Measurements from ENCODE around the gene NCOA6. TPM values are rescaled to one million over a fixed set of nuclear protein-coding genes. Genes with fewer than 3 reads are reported as not detected.

NCOA6 gene
- total and polyA plus RNA-seq, 2 donors = 18.8 to 19.1 TPM

GRCh38 chr20:34706302-34706875 is 119.1 kb downstream of the NCOA6 start:
- H3K4me3 ChIP-seq (ENCODE audit: low read depth, low read length) = no peak overlapping the region
- 92% methylated on average over 1 of the region's 1 CpG for WGBS
- no peaks in the 10 kb centered on the region for H3K36me3 ChIP-seq (ENCODE audit: insufficient read depth)
- no peaks in the 10 kb centered on the region for H3K4me1 ChIP-seq (ENCODE audit: insufficient read depth)
- H3K27ac ChIP-seq (ENCODE audit: low read depth) = no peak overlapping the region
- no peak for DNase-seq (ENCODE audit: extremely low spot score)

DNA sequence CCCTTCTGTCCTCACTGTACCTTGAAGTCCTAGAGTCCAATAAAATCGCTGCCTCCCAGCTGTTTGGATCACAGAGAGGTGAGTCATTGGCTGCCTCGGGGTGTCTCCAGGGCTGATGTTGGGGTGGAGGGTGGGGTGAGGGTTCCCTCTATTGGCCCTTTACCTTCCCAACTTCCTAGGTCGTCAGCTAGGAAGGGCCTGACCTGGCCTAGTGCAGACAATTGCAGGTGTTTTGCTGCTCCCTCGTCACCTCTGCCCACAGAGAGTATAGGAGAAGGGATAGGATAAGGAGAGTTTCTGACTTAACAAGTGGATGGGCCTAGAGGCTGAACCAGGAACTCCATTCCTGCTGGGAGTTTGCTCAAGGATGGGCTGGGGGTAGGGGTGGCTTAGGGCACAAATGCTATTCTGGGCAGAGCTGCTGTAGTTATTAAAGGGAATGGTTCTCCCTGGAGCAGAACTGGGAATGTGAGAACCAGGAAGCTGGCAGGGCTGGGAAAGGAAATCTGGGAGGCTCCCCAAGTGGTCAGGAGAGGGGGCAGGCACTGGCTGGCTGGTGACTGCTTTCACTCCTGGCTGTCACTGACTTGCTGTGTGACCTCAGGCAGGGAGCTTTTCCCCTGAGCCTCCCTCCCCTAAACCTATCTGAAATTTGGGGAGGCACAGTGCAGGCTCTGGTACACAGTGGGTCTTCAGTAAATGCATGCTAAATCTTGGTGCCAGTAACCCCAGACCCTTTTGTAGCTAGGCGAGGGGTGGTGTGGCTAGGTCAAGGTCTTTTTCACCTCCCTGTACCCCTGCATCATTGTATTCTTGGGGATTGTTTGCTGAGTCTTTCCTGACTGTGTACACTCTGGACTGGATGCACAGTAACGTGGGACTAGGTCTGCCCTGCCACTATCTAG is 119.8 kb downstream of the NCOA6 start:
- WGBS = 44% methylated on average over 6 of the region's 6 CpGs
- no peaks in the 10 kb centered on the region for H3K4me1 ChIP-seq (ENCODE audit: insufficient read depth)
- no peak for DNase-seq (ENCODE audit: extremely low spot score)
- H3K4me3 ChIP-seq (ENCODE audit: low read depth, low read length) = no peak overlapping the region
- no peaks in the 10 kb centered on the region for H3K36me3 ChIP-seq (ENCODE audit: insufficient read depth)
- no peak overlapping the region for H3K27ac ChIP-seq (ENCODE audit: low read depth)

GRCh38 chr20:34705008-34705396 is 120.4 kb downstream of the NCOA6 start:
- WGBS = 23% methylated on average over 5 of the region's 5 CpGs
- Histone ChIP-seq H3K27ac (ENCODE audit: low read depth) (peak overlapping the region; percentile 96), H3K4me1 (ENCODE audit: insufficient read depth) (no peaks in the 10 kb centered on the region), H3K4me3 (ENCODE audit: low read depth, low read length) (peak overlapping the region; percentile 83), H3K36me3 (ENCODE audit: insufficient read depth) (no peaks in the 10 kb centered on the region)
- no peak for DNase-seq (ENCODE audit: extremely low spot score)

DNA sequence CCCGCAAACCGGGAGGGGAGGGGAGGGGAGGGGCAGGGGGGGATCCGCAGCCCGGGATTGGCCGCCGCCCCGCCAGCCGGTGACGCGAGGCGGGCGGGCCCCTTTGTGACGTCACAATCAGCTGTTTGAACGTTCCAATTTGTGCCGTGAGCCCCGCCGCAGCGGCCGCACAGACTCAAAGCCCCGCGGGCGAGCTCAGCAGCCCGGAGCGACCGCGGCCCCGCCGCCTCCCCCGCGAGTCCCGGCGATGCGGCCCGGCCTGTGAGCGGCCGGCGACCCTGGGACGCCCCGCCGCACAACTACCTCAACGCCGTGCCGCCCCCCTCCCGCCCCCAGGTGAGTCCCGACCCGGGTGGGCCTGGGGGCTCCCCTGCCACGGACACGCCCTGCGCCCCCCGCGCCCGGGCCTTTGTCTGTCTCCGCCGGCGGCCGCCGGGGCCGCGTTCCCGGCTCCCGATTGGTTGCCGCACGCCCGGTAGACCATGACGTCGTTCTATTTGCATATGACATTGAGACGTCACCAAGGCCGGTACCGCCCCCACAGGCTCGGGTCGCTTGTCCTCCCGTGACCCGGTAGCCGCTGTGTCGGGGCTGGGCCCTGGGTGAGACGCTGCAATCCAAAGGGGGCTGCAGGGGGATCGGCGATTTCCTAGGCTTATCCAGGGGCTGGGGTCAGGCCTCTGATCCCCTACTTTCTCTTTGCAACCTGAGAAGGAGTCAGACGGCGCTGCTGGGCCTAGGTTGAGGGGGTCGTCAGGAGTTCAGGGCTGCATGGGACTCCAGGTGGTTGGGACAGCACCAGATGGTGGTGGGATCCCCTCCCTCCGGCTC is 121.1 kb downstream of the NCOA6 start, which contains the start of gene TP53INP2:
TSS of gene TP53INP2 (plus strand) at position 168 of the 831 bp plus-strand sequence. CDS start 4,396 bp downstream, outside the sequence.
- peak within 1 kb of the TSS; percentile 83 for H3K4me3 ChIP-seq (ENCODE audit: low read depth, low read length)
- DNase-seq (ENCODE audit: extremely low spot score) = peak; percentile 58
- H3K4me1 ChIP-seq (ENCODE audit: insufficient read depth) = no peaks in the 10 kb centered on the region
- under 1% methylated on average over 82 of the region's 82 CpGs for WGBS
- H3K36me3 ChIP-seq (ENCODE audit: insufficient read depth) = no peaks in the 10 kb centered on the region
- peak within 1 kb of the TSS; percentile 96 for H3K27ac ChIP-seq (ENCODE audit: low read depth)

- H3K36me3 ChIP-seq (ENCODE audit: insufficient read depth) = no peaks in the 10 kb centered on the region
- H3K27ac ChIP-seq (ENCODE audit: low read depth) = peak overlapping the region; percentile 66
- WGBS = under 1% methylated on average over 38 of the region's 38 CpGs
- no peaks in the 10 kb centered on the region for H3K4me1 ChIP-seq (ENCODE audit: insufficient read depth)
- H3K4me3 ChIP-seq (ENCODE audit: low read depth, low read length) = peak overlapping the region; percentile 83
- peak; percentile 31 for DNase-seq (ENCODE audit: extremely low spot score)
These were observed 121.9 kb downstream of the NCOA6 start for GRCh38 chr20:34703424-34704176.

DNA sequence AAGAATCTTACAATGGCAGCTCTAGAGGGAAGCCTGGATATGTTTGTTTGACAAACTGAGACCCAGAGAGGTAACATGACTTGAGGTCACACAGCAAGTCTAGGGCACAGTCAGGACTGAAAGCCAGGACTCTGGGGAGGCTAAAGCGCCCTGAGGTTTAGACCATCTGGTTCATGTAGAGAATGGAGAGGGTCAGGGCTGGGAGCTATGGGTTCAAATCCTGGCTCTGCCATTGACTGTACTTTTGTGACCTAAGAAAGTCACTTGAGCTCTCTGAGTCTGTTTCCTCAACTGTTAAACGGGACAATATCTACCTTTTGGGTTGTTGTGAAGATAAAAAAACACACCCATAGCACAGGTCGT is 122.4 kb downstream of the NCOA6 start:
- 39% methylated on average over 3 of the region's 3 CpGs for WGBS
- Histone ChIP-seq H3K36me3 (ENCODE audit: insufficient read depth) (no peaks in the 10 kb centered on the region), H3K4me3 (ENCODE audit: low read depth, low read length) (no peak overlapping the region), H3K4me1 (ENCODE audit: insufficient read depth) (no peaks in the 10 kb centered on the region), H3K27ac (ENCODE audit: low read depth) (no peak overlapping the region)
- DNase-seq (ENCODE audit: extremely low spot score) = no peak

DNA sequence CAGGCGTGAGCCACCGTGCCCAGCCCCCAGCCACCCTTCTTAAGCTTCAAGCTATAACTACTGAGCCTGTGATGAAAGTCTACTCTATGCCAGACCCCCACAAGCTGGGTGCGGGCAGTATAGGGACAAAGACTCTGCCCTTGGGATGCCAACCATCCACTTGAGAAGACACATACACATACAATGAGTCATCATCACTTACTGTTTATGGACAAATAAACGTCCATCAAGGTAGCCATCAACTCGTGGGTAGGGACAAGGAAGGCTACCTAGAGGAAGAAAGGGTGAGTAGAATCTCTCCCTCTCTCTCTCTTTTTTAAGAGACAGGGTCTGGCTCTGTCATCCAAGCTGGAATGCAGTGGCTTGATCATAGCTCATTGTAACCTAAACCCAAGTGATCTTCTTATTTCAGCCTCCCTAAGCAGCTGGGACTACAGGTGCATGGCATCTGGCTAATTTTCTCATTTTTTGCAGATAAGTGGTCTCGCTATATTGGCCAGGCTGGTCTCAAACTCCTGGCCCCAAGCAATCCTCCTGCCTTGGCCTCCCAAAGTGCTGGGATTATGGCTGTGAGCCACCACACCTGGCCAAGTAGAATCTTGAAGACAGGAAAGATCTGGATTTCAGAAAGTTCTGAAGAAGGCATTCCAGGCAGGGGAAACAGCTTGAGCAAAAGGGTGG is 123.9 kb downstream of the NCOA6 start:
- H3K4me3 ChIP-seq (ENCODE audit: low read depth, low read length) = no peak overlapping the region
- H3K27ac ChIP-seq (ENCODE audit: low read depth) = no peak overlapping the region
- 79% methylated on average over 6 of the region's 6 CpGs for WGBS
- H3K4me1 ChIP-seq (ENCODE audit: insufficient read depth) = no peaks in the 10 kb centered on the region
- no peaks in the 10 kb centered on the region for H3K36me3 ChIP-seq (ENCODE audit: insufficient read depth)
- no peak for DNase-seq (ENCODE audit: extremely low spot score)

GRCh38 chr20:34693414-34693813 is 132.0 kb downstream of the NCOA6 start:
- WGBS = 43% methylated on average over 4 of the region's 4 CpGs
- no peak for DNase-seq (ENCODE audit: extremely low spot score)
- Histone ChIP-seq H3K4me1 (ENCODE audit: insufficient read depth) (no peaks in the 10 kb centered on the region), H3K4me3 (ENCODE audit: low read depth, low read length) (no peak overlapping the region), H3K36me3 (ENCODE audit: insufficient read depth) (no peaks in the 10 kb centered on the region), H3K27ac (ENCODE audit: low read depth) (no peak overlapping the region)

DNA sequence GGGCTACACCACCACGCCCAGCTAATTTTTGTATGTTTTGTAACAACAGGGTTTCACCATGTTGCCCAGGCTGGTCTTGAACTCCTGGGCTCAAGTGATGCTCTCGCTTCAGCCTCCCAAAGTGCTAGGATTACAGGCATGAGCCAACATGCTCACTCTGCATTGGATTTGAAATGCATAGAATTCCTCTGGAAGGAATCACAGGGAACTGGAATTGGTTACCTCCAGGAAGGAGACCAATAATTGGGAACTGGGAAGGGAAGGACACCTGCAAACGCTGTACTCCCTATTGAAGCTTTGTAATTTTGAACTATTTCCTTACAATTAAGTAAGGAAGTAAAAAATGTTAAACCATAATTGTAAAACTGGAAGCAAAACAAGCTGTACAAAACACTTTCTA is 133.6 kb downstream of the NCOA6 start:
- DNase-seq (ENCODE audit: extremely low spot score) = no peak
- 72% methylated on average over 3 of the region's 3 CpGs for WGBS
- no peak overlapping the region for H3K27ac ChIP-seq (ENCODE audit: low read depth)
- no peak overlapping the region for H3K4me3 ChIP-seq (ENCODE audit: low read depth, low read length)
- H3K4me1 ChIP-seq (ENCODE audit: insufficient read depth) = no peaks in the 10 kb centered on the region
- H3K36me3 ChIP-seq (ENCODE audit: insufficient read depth) = no peaks in the 10 kb centered on the region

- WGBS = 78% methylated on average over 2 of the region's 2 CpGs
- Histone ChIP-seq H3K4me3 (ENCODE audit: low read depth, low read length) (no peak overlapping the region), H3K4me1 (ENCODE audit: insufficient read depth) (no peaks in the 10 kb centered on the region), H3K36me3 (ENCODE audit: insufficient read depth) (no peaks in the 10 kb centered on the region), H3K27ac (ENCODE audit: low read depth) (no peak overlapping the region)
- no peak for DNase-seq (ENCODE audit: extremely low spot score)
These were observed 136.0 kb downstream of the NCOA6 start for GRCh38 chr20:34689486-34689885.

DNA sequence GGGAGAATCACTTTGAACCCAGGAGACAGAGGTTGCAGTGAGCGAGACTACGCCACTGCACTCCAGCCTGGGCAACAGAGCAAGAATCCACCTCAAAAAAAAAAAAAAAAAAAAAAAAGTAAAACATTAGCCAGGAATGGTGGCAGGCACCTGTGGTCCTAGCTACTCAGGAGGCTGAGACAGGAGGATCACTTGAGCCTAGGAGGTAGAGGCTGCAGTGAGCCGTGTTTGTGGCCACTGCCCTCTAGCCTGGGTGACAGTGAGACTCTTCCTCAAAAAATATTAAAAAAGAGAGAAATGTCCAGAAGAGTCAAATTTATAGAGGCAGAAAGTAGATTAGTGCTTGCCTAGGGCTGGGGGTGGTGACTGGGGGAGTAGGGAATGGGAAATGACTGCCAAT is 141.8 kb downstream of the NCOA6 start:
- H3K36me3 ChIP-seq (ENCODE audit: insufficient read depth) = no peaks in the 10 kb centered on the region
- WGBS = 88% methylated on average over 3 of the region's 3 CpGs
- no peak overlapping the region for H3K4me3 ChIP-seq (ENCODE audit: low read depth, low read length)
- no peak for DNase-seq (ENCODE audit: extremely low spot score)
- H3K27ac ChIP-seq (ENCODE audit: low read depth) = no peak overlapping the region
- H3K4me1 ChIP-seq (ENCODE audit: insufficient read depth) = no peaks in the 10 kb centered on the region

DNA sequence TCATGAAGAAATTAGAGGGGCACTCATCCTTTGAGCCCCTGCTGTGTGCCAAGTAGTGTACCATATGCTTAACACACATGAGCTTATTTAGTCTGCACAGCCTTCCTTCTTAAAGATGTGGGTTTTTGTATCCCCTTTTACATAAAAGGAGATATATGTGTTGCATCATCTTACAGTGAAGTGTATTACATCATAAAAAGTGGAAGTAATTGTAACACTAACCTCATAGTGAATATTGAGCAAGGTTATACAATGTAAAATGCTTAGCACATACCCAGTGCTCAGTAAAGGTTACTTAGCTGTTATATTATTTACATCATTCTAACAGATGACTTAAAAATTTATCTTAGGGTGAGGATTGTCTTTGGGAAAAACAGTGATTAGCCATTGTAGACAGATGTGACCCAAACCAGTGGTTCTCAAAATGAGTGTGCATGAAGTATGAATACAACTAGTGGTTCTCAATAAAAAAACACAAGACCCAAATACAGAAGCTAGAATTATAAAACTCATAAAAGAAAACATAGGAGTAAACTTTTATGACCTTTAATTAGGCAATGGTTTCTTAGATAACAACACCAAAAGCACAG is 144.8 kb downstream of the NCOA6 start:
- Histone ChIP-seq H3K36me3 (ENCODE audit: insufficient read depth) (no peaks in the 10 kb centered on the region), H3K4me1 (ENCODE audit: insufficient read depth) (no peaks in the 10 kb centered on the region), H3K4me3 (ENCODE audit: low read depth, low read length) (no peak overlapping the region), H3K27ac (ENCODE audit: low read depth) (no peak overlapping the region)
- no peak for DNase-seq (ENCODE audit: extremely low spot score)
